ENCODE measurements around the gene SDR42E2. TPM values are rescaled to one million over a fixed set of nuclear protein-coding genes. Genes with fewer than 3 reads are reported as not detected.
"Not testable (repeated sequence)": the region's sequence is repeated elsewhere in the genome, so short reads cannot be mapped to it uniquely, and the experiment has no call there.

SDR42E2 gene
- total and polyA plus RNA-seq, 4 donors = 0.07 TPM; not detected in 3

- 92% methylated on average over 6 of the region's 6 CpGs for WGBS
- TF ChIP-seq, protein P1, sequence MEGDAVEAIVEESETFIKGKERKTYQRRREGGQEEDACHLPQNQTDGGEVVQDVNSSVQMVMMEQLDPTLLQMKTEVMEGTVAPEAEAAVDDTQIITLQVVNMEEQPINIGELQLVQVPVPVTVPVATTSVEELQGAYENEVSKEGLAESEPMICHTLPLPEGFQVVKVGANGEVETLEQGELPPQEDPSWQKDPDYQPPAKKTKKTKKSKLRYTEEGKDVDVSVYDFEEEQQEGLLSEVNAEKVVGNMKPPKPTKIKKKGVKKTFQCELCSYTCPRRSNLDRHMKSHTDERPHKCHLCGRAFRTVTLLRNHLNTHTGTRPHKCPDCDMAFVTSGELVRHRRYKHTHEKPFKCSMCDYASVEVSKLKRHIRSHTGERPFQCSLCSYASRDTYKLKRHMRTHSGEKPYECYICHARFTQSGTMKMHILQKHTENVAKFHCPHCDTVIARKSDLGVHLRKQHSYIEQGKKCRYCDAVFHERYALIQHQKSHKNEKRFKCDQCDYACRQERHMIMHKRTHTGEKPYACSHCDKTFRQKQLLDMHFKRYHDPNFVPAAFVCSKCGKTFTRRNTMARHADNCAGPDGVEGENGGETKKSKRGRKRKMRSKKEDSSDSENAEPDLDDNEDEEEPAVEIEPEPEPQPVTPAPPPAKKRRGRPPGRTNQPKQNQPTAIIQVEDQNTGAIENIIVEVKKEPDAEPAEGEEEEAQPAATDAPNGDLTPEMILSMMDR (IDR thresholded peaks at IDR 0.05; ENCODE audit: low read depth, low read length, missing input control) = no peak
- TF ChIP-seq JUND (IDR thresholded peaks at IDR 0.05) (no peak), NR2F2 (IDR thresholded peaks at IDR 0.05) (no peak)
- Histone ChIP-seq H3K27me3 (ENCODE audit: control insufficient read depth in 4 of 4, insufficient read depth in 4 of 4, low read length in 3 of 4) (no peaks in the 10 kb centered on the region), H3K4me1 (ENCODE audit: control insufficient read depth in 4 of 4, insufficient read depth in 4 of 4, low read length in 3 of 4) (no peaks in the 10 kb centered on the region), H3K27ac (ENCODE audit: low read depth in 1 of 2, low read length in 2 of 2) (no peak overlapping the region), H3K4me3 (ENCODE audit: low read depth in 1 of 3, low read length in 3 of 3) (no peak overlapping the region), H3K9me3 (ENCODE audit: control insufficient read depth in 4 of 4, low read length in 3 of 4) (no peaks in the 10 kb centered on the region), H3K36me3 (ENCODE audit: control insufficient read depth in 4 of 4, insufficient read depth in 3 of 4, low read depth in 1 of 4, low read length in 3 of 4) (no peaks in the 10 kb centered on the region), H3K9ac (ENCODE audit: low read depth in 1 of 2, low read length in 2 of 2) (no peak overlapping the region)
- no peak for DNase-seq (ENCODE audit: low spot score)
Observed at GRCh38 chr16:22124583-22125284, 37.6 kb upstream of the SDR42E2 start.

GRCh38 chr16:22126037-22126558 lies 36.2 kb upstream of the SDR42E2 start:
- Histone ChIP-seq H3K9ac (ENCODE audit: low read depth in 1 of 2, low read length in 2 of 2) (no peak overlapping the region), H3K27me3 (ENCODE audit: control insufficient read depth in 4 of 4, insufficient read depth in 4 of 4, low read length in 3 of 4) (no peaks in the 10 kb centered on the region), H3K36me3 (ENCODE audit: control insufficient read depth in 4 of 4, insufficient read depth in 3 of 4, low read depth in 1 of 4, low read length in 3 of 4) (no peaks in the 10 kb centered on the region), H3K4me3 (ENCODE audit: low read depth in 1 of 3, low read length in 3 of 3) (no peak overlapping the region), H3K4me1 (ENCODE audit: control insufficient read depth in 4 of 4, insufficient read depth in 4 of 4, low read length in 3 of 4) (no peaks in the 10 kb centered on the region), H3K27ac (ENCODE audit: low read depth in 1 of 2, low read length in 2 of 2) (no peak overlapping the region), H3K9me3 (ENCODE audit: control insufficient read depth in 4 of 4, low read length in 3 of 4) (no peaks in the 10 kb centered on the region)
- WGBS = 88% methylated on average over 15 of the region's 15 CpGs
- no peak for DNase-seq (ENCODE audit: low spot score)
- TF ChIP-seq GABPA (IDR thresholded peaks at IDR 0.05 in 1 of 2, conservative IDR thresholded peaks at IDR 0.05 in 1 of 2) (no peak), TAF1 (conservative IDR thresholded peaks at IDR 0.05) (no peak), YY1 (IDR thresholded peaks at IDR 0.05) (no peak), RAD21 (IDR thresholded peaks at IDR 0.05) (no peak)

- H3K36me3 ChIP-seq (ENCODE audit: control insufficient read depth in 4 of 4, insufficient read depth in 3 of 4, low read depth in 1 of 4, low read length in 3 of 4); H3K27me3 ChIP-seq (ENCODE audit: control insufficient read depth in 4 of 4, insufficient read depth in 4 of 4, low read length in 3 of 4); H3K4me1 ChIP-seq (ENCODE audit: control insufficient read depth in 4 of 4, insufficient read depth in 4 of 4, low read length in 3 of 4); H3K27ac ChIP-seq (ENCODE audit: low read depth in 1 of 2, low read length in 2 of 2); H3K9ac ChIP-seq (ENCODE audit: low read depth in 1 of 2, low read length in 2 of 2); DNase-seq (ENCODE audit: low spot score); H3K9me3 ChIP-seq (ENCODE audit: control insufficient read depth in 4 of 4, low read length in 3 of 4); H3K4me3 ChIP-seq (ENCODE audit: low read depth in 1 of 3, low read length in 3 of 3): not testable (repeated sequence)
- WGBS = 86% methylated on average over 1 of the region's 1 CpG
Observed at GRCh38 chr16:22128537-22128936, 33.8 kb upstream of the SDR42E2 start.

DNA sequence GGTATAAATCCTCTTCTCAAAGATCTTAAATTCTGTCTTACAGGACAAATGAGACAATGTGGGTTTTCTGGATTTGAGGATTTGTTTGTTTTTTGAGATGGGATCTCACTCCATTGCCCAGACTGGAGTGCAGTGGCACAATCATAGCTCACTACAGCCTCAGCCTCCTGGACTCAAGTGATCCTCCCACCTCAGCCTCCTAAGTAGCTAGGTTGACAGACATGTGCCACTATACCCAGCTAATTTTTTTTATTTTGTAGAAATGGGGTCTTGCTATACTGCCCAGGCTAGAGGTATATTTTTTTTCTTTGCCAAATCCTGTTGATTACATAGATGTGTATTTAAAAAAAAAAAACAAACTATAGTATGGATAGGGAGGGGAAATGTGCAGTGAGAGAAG lies 31.8 kb upstream of the SDR42E2 start:
- Histone ChIP-seq H3K4me1 (ENCODE audit: control insufficient read depth in 4 of 4, insufficient read depth in 4 of 4, low read length in 3 of 4) (no peaks in the 10 kb centered on the region), H3K27ac (ENCODE audit: low read depth in 1 of 2, low read length in 2 of 2) (no peak overlapping the region), H3K27me3 (ENCODE audit: control insufficient read depth in 4 of 4, insufficient read depth in 4 of 4, low read length in 3 of 4) (no peaks in the 10 kb centered on the region), H3K9ac (ENCODE audit: low read depth in 1 of 2, low read length in 2 of 2) (no peak overlapping the region), H3K9me3 (ENCODE audit: control insufficient read depth in 4 of 4, low read length in 3 of 4) (no peaks in the 10 kb centered on the region), H3K4me3 (ENCODE audit: low read depth in 1 of 3, low read length in 3 of 3) (no peak overlapping the region), H3K36me3 (ENCODE audit: control insufficient read depth in 4 of 4, insufficient read depth in 3 of 4, low read depth in 1 of 4, low read length in 3 of 4) (no peaks in the 10 kb centered on the region)
- DNase-seq (ENCODE audit: low spot score) = no peak
- TF ChIP-seq FOXA1 (IDR thresholded peaks at IDR 0.05) (no peak), YY1 (IDR thresholded peaks at IDR 0.05) (no peak), TAF1 (conservative IDR thresholded peaks at IDR 0.05) (no peak), JUND (IDR thresholded peaks at IDR 0.05) (no peak), HNF4G (IDR thresholded peaks at IDR 0.05) (no peak), FOXA2 (IDR thresholded peaks at IDR 0.05) (no peak), ZBTB33 (IDR thresholded peaks at IDR 0.05) (no peak), GABPA (IDR thresholded peaks at IDR 0.05 in 1 of 2, conservative IDR thresholded peaks at IDR 0.05 in 1 of 2) (no peak), HNF4A (conservative IDR thresholded peaks at IDR 0.05) (no peak), RAD21 (IDR thresholded peaks at IDR 0.05) (no peak)
- TF ChIP-seq, protein P1 (IDR thresholded peaks at IDR 0.05; ENCODE audit: low read depth, low read length, missing input control) = no peak
- TF ChIP-seq, protein P2, sequence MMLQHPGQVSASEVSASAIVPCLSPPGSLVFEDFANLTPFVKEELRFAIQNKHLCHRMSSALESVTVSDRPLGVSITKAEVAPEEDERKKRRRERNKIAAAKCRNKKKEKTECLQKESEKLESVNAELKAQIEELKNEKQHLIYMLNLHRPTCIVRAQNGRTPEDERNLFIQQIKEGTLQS (IDR thresholded peaks at IDR 0.05) = no peak
- TF ChIP-seq, protein P3, sequence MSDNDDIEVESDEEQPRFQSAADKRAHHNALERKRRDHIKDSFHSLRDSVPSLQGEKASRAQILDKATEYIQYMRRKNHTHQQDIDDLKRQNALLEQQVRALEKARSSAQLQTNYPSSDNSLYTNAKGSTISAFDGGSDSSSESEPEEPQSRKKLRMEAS (IDR thresholded peaks at IDR 0.05) = no peak
